A673 (cell line): ENCODE measurements around the gene MPEG1. TPM values are rescaled to one million over a fixed set of nuclear protein-coding genes. Genes with fewer than 3 reads are reported as not detected.

ENCODE experiments used
- BruUV-seq: library from RNA; stranded (reverse); fragments of 400-500 nt; replicated peaks from 2 replicates; lab custom pipeline; 2021; lab: Mats Ljungman, UMichigan
- CTCF ChIA-PET: fragments of 300-600 bp; sonication (Branson Sonifier 250); formaldehyde crosslinking; loops from one replicate; lab custom pipeline; 2022; ENCODE audit warnings: antibody characterized with exemption; lab: Charles Lee
- POLR2A ChIA-PET: fragments of 300-600 bp; sonication (Branson Sonifier 250); formaldehyde crosslinking; loops from one replicate; lab custom pipeline; 2022; ENCODE audit warnings: antibody characterized with exemption; ENCODE audit not compliant: low non-redundant PET; lab: Charles Lee
- DNase-seq: peaks from one replicate; pipeline ENCODE4 v3.0.0-alpha.2; 2015; ENCODE audit warnings: low spot score
- H3K27ac ChIP-seq: fragments of 200-600 bp; sonication (generic); 2 replicates; pipeline ENCODE4 v1.5.1; 2016; ENCODE audit warnings: mixed run types, low read depth, mild to moderate bottlenecking, mixed read lengths, antibody characterized with exemption, low read length; ENCODE audit not compliant: poor library complexity, severe bottlenecking
- H3K27me3 ChIP-seq: fragments of 200-600 bp; sonication (generic); replicated peaks from 2 replicates; pipeline ENCODE4 v1.6.1; 2017; ENCODE audit warnings: mixed run types, low read depth, mild to moderate bottlenecking, mixed read lengths, antibody characterized with exemption, low read length; ENCODE audit not compliant: insufficient read depth, poor library complexity
- H3K36me3 ChIP-seq: fragments of 200-600 bp; sonication (generic); 2 replicates; pipeline ENCODE4 v1.6.1; 2016; ENCODE audit warnings: mixed run types, mild to moderate bottlenecking, mixed read lengths, antibody characterized with exemption, low read length; ENCODE audit not compliant: insufficient read depth, poor library complexity, severe bottlenecking
- H3K4me1 ChIP-seq: fragments of 200-600 bp; sonication (generic); 2 replicates; pipeline ENCODE4 v1.6.1; 2017; ENCODE audit warnings: mixed run types, mild to moderate bottlenecking, mixed read lengths, antibody characterized with exemption, low read length; ENCODE audit not compliant: insufficient read depth, poor library complexity, severe bottlenecking
- H3K4me3 ChIP-seq: fragments of 200-600 bp; sonication (generic); 2 replicates; pipeline ENCODE4 v1.5.1; 2016; ENCODE audit warnings: low read depth, mixed run types, mild to moderate bottlenecking, mixed read lengths, low read length; ENCODE audit not compliant: poor library complexity, severe bottlenecking
- H3K9me3 ChIP-seq: fragments of 200-600 bp; sonication (generic); 2 replicates; pipeline ENCODE4 v1.6.1; 2016; ENCODE audit warnings: mixed run types, low read depth, mild to moderate bottlenecking, mixed read lengths, antibody characterized with exemption, low read length; ENCODE audit not compliant: poor library complexity, severe bottlenecking
- EZH2 ChIP-seq: fragments of 200-600 bp; sonication (generic); IDR thresholded peaks from 2 replicates; pipeline ENCODE4 v1.6.1; 2017; ENCODE audit warnings: borderline replicate concordance, low read depth, mild to moderate bottlenecking, mixed read lengths, antibody characterized with exemption, low read length; ENCODE audit not compliant: poor library complexity, severe bottlenecking
- intact Hi-C: fragments of 100-400 bp; cut with micrococcal nuclease; formaldehyde crosslinking; loops from one replicate; pipeline ENCODE4 v1.10.0; 2022; ENCODE audit not compliant: unreplicated experiment
- total RNA-seq: library from RNA; stranded (reverse); gene quantifications from 2 replicates; pipeline ENCODE4 v1.2.3, GENCODE V29; 2021
- TF ChIP-seq, protein P1 (sequence below): fragments of 300-800, 200-600 bp; sonication (generic); conservative IDR thresholded peaks from 2 replicates; pipeline ENCODE4 v1.5.1; 2017; ENCODE audit warnings: low read depth, mild to moderate bottlenecking, antibody characterized with exemption, low read length, moderate library complexity, mixed read lengths

MPEG1 gene
- total RNA-seq, 1 experiment from 2014 or later = not detected

DNA sequence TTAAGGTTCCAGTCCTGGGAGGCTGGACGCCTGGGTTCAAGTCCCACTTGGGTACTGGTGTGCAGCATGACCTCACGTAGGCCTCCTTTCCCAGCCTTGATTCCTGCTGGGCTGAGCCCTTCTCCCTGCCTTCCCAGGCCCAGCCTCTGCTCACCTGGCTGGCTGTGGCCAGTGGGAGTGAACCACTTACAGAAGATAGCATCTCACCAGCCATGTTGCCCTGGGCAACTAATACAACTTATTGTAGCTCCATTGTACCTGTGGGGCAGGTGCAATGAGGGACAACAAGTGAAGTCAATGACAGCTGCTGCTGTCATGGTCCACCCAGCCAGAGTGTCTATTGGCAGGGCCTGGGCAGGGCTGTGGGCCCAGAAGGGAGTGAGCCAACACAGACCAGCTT is 48.4 kb upstream of the MPEG1 start:
- H3K27me3 ChIP-seq = no peaks in the 10 kb centered on the region
- no peak for DNase-seq
- TF ChIP-seq, protein P1, sequence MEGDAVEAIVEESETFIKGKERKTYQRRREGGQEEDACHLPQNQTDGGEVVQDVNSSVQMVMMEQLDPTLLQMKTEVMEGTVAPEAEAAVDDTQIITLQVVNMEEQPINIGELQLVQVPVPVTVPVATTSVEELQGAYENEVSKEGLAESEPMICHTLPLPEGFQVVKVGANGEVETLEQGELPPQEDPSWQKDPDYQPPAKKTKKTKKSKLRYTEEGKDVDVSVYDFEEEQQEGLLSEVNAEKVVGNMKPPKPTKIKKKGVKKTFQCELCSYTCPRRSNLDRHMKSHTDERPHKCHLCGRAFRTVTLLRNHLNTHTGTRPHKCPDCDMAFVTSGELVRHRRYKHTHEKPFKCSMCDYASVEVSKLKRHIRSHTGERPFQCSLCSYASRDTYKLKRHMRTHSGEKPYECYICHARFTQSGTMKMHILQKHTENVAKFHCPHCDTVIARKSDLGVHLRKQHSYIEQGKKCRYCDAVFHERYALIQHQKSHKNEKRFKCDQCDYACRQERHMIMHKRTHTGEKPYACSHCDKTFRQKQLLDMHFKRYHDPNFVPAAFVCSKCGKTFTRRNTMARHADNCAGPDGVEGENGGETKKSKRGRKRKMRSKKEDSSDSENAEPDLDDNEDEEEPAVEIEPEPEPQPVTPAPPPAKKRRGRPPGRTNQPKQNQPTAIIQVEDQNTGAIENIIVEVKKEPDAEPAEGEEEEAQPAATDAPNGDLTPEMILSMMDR = no peak
- no peak for TF ChIP-seq EZH2
- H3K9me3 ChIP-seq = no peaks in the 10 kb centered on the region
- POLR2A ChIA-PET = no interaction called here
- H3K36me3 ChIP-seq = no peaks in the 10 kb centered on the region
- H3K4me1 ChIP-seq = no peaks in the 10 kb centered on the region
- no peak overlapping the region for H3K4me3 ChIP-seq
- CTCF ChIA-PET = no interaction called here
- no peak overlapping the region for H3K27ac ChIP-seq
- intact Hi-C loops = no loop called here
- BruUV-seq = no TSS peak

DNA sequence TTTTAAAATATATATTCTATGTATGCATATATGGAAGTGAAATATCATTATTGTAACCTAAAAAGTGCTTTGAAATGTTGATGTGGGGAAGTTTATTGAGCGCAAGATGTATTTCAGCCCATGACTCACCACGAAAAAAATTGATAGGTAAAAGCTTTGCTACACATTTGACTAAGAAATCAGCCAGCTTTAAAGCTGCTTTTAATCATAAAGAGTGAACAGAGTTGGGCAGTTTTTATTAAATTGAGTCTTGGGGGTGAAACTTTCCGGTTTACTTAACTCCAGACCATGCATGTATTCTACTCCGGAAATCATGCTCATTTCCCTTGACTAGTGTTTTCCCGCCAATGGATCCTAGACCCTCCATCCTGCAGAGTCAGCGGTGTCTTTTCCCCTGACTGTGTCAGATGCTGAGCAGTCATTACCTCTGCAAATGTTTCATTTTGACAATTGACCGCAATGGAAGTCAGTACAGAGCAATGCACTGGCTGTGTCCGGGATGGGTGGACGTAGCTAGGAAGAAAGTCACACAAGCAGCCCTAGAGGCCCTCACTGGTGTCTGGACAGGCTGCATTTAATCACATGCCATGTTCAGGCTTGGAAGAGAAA is 47.2 kb upstream of the MPEG1 start:
- no peak for DNase-seq
- TF ChIP-seq EZH2 = no peak
- TF ChIP-seq, protein P1 = no peak
- no peaks in the 10 kb centered on the region for H3K27me3 ChIP-seq
- intact Hi-C loops = no loop called here
- BruUV-seq = no TSS peak
- POLR2A ChIA-PET = no interaction called here
- H3K4me3 ChIP-seq = no peak overlapping the region
- no peak overlapping the region for H3K27ac ChIP-seq
- H3K9me3 ChIP-seq = no peaks in the 10 kb centered on the region
- no peaks in the 10 kb centered on the region for H3K36me3 ChIP-seq
- no peaks in the 10 kb centered on the region for H3K4me1 ChIP-seq
- CTCF ChIA-PET = no interaction called here

- Histone ChIP-seq H3K4me1 (no peaks in the 10 kb centered on the region), H3K4me3 (no peak overlapping the region), H3K27me3 (no peaks in the 10 kb centered on the region), H3K36me3 (no peaks in the 10 kb centered on the region), H3K27ac (no peak overlapping the region), H3K9me3 (no peaks in the 10 kb centered on the region)
- BruUV-seq = no TSS peak
- CTCF ChIA-PET = interaction anchor here (0.6 kb wide), 1 partner anchor 32 kb away, joined by 3 read pairs; no protein-coding TSS in a partner anchor
- DNase-seq = no peak
- intact Hi-C loops = no loop called here
- POLR2A ChIA-PET = no interaction called here
- no peak for TF ChIP-seq EZH2
- TF ChIP-seq, protein P1 = no peak
Observed at GRCh38 chr11:59259047-59259446, 46.3 kb upstream of the MPEG1 start.
